Chondrocyte (in vitro differentiated cells): ENCODE data around the gene CCDC69. TPM values are rescaled to one million over a fixed set of nuclear protein-coding genes. Genes with fewer than 3 reads are reported as not detected.

Source experiments
- DNase-seq: peaks from one replicate; pipeline ENCODE4 v3.0.0; 2021; ENCODE audit warnings: mixed read lengths, low spot score
- H3K27ac Mint-ChIP-seq: one replicate; pipeline ENCODE4 v1.8.0; 2021; ENCODE audit warnings: mild to moderate bottlenecking, moderate library complexity, mixed read lengths; ENCODE audit not compliant: unreplicated experiment
- H3K27me3 Mint-ChIP-seq: 2 replicates; pipeline ENCODE4 v1.8.0; 2021; ENCODE audit warnings: low read depth, mixed read lengths
- H3K36me3 Mint-ChIP-seq: 2 replicates; pipeline ENCODE4 v1.8.0; 2021; ENCODE audit warnings: low read depth, mixed read lengths
- H3K4me1 Mint-ChIP-seq: 2 replicates; pipeline ENCODE4 v1.8.0; 2021; ENCODE audit warnings: low read depth, mild to moderate bottlenecking, mixed read lengths
- H3K4me3 Mint-ChIP-seq: one replicate; pipeline ENCODE4 v1.8.0; 2021; ENCODE audit warnings: mild to moderate bottlenecking, moderate library complexity, mixed read lengths; ENCODE audit not compliant: unreplicated experiment
- H3K9me3 Mint-ChIP-seq: 2 replicates; pipeline ENCODE4 v1.8.0; 2021; ENCODE audit warnings: low read depth, mixed read lengths
- total RNA-seq: library from RNA; stranded (reverse); gene quantifications from 3 replicates; pipeline ENCODE4 v1.2.1, GENCODE V29; 2021
- TF ChIP-seq, protein P1 (sequence below): fragments of 200-600 bp; sonication (generic); IDR thresholded peaks from 2 replicates; pipeline ENCODE4 v1.5.0; 2021; ENCODE audit warnings: antibody characterized with exemption, mild to moderate bottlenecking, moderate library complexity

CCDC69 gene
- total RNA-seq, 1 donor from 2014 or later = 1.3 TPM

DNA sequence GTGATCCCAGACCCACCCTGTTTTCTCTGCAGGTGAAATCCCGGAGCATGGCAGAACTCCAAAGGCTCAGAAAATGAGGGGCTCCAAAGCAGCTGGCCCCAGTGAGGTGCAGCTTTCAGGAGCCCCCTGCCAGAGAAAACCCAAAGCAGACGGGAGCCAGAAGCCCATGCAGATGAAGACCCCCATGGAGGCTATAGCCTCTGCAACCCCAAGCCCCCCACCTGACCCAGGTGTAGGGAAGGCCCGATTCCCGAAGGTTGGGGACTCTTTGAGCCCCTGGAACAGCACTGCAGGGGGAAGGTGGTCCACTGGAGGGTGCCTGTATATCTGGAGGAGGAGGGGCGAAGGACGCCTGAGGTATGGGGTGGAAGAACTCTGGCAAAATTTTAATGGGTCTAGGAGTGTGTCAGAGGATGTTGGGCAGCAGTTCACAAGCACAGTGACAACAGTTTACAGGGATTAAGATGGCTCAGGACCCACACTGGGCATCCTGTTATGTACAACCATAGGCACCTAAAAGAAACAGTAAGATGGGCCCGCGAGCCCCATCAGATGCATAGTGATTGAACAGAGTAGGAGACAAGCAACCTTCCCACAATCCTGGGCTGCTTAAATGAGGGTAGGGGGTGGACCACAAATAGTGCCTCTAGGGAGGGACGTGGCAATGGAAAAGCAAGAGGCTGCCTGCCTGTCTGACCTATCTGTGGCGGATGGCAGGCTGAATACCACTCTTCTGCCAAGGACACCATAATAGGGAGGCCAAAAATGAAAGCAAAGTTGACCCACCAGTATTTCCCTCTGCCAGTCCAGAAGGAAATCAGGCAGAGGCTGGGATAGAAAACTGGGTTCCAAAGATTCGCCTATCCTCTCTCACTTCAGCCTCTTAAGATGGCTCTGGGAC lies 49.9 kb downstream of the CCDC69 start:
- no peak overlapping the region for H3K4me3 Mint-ChIP-seq
- H3K27me3 Mint-ChIP-seq = peaks cover 15% of the 10 kb centered on the region
- TF ChIP-seq, protein P1, sequence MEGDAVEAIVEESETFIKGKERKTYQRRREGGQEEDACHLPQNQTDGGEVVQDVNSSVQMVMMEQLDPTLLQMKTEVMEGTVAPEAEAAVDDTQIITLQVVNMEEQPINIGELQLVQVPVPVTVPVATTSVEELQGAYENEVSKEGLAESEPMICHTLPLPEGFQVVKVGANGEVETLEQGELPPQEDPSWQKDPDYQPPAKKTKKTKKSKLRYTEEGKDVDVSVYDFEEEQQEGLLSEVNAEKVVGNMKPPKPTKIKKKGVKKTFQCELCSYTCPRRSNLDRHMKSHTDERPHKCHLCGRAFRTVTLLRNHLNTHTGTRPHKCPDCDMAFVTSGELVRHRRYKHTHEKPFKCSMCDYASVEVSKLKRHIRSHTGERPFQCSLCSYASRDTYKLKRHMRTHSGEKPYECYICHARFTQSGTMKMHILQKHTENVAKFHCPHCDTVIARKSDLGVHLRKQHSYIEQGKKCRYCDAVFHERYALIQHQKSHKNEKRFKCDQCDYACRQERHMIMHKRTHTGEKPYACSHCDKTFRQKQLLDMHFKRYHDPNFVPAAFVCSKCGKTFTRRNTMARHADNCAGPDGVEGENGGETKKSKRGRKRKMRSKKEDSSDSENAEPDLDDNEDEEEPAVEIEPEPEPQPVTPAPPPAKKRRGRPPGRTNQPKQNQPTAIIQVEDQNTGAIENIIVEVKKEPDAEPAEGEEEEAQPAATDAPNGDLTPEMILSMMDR = no peak
- peaks cover 1% of the 10 kb centered on the region for H3K36me3 Mint-ChIP-seq
- DNase-seq = no peak
- no peaks in the 10 kb centered on the region for H3K9me3 Mint-ChIP-seq
- H3K4me1 Mint-ChIP-seq = no peaks in the 10 kb centered on the region
- H3K27ac Mint-ChIP-seq = no peak overlapping the region

DNA sequence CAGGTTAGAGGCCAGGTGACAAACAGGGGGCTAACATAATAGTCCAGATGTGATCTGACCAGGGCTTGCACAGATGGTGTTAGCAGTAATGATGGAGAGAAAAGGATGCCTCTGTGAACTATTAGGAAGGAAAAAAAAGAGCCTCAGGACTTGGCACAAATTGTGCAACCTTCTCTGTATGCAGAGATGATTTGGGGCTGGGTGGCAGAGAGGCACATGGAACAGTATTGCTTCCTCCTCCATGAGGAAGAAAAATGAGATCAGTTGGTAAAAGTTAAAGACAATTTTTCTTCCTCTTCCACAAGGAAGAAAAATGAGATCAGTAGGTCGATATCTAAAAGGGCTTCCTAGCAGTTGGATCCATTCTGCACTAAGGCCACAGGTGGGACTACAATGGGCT lies 52.4 kb downstream of the CCDC69 start:
- no peak overlapping the region for H3K4me3 Mint-ChIP-seq
- no peak for DNase-seq
- H3K27ac Mint-ChIP-seq = no peak overlapping the region
- H3K9me3 Mint-ChIP-seq = no peaks in the 10 kb centered on the region
- TF ChIP-seq, protein P1 = no peak
- peaks cover 9% of the 10 kb centered on the region for H3K27me3 Mint-ChIP-seq
- H3K4me1 Mint-ChIP-seq = no peaks in the 10 kb centered on the region
- H3K36me3 Mint-ChIP-seq = no peaks in the 10 kb centered on the region

DNA sequence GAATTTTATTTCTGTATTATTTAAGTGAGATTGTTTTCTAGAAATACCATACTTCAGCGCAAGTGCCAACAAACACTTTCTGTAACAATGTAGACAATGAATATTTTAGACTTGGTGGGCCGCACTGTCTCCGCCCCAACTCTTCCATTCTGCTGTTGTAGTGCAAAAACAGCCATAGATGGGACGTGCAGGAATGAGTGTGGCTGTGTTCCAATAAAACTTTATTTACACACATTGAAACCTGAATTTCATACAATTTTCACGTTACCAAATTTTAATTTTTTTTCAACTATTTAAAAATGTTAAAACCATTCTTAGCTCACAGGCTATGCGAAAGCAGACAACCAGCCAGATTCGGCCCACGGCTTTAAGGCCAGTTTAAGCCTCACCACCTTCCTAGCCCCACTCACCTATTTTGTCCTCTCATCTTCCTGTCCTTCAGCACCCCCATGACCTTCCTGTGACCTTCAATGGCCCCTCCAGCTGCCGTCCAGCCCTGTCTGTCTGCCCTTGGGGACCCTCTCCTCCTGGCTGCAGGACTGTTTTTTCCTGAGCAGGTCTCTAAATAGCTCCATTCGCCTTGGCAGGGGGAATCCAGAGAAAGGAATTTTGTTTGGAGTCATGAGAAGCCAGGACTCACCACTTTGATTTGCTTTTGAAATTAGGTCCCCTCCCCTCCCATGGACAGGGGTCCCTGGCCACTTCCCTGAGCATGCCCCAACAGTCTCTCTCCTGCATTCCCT lies 55.1 kb downstream of the CCDC69 start:
- Mint-ChIP-seq H3K4me1 (peaks cover 5% of the 10 kb centered on the region), H3K27ac (peak overlapping the region; percentile 20), H3K4me3 (no peak overlapping the region), H3K9me3 (no peaks in the 10 kb centered on the region), H3K27me3 (peaks cover 6% of the 10 kb centered on the region), H3K36me3 (no peaks in the 10 kb centered on the region)
- TF ChIP-seq, protein P1 = no peak
- no peak for DNase-seq

DNA sequence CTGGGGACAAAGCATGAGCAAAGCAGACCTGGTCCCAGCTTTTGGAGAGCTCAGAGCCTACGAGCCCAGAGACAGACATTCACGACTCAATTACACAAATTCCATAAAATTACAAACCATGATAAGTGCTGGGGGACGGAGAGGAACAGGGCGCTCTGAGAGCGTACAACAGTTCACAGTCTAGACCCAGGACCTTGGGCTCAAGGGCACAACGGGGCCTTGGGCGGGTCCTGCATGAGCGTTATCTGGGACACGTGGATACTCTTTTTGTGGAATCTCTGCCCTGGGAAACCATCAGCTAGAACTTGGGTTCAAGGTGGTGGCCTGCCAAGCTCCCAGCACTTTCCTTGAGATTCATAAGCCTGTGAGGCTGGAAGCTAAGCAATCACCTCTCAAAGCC lies 56.9 kb downstream of the CCDC69 start:
- Mint-ChIP-seq H3K36me3 (no peaks in the 10 kb centered on the region), H3K4me3 (no peak overlapping the region), H3K9me3 (no peaks in the 10 kb centered on the region), H3K4me1 (peaks cover 5% of the 10 kb centered on the region), H3K27ac (no peak overlapping the region), H3K27me3 (peaks cover 6% of the 10 kb centered on the region)
- DNase-seq = no peak
- TF ChIP-seq, protein P1 = no peak

DNA sequence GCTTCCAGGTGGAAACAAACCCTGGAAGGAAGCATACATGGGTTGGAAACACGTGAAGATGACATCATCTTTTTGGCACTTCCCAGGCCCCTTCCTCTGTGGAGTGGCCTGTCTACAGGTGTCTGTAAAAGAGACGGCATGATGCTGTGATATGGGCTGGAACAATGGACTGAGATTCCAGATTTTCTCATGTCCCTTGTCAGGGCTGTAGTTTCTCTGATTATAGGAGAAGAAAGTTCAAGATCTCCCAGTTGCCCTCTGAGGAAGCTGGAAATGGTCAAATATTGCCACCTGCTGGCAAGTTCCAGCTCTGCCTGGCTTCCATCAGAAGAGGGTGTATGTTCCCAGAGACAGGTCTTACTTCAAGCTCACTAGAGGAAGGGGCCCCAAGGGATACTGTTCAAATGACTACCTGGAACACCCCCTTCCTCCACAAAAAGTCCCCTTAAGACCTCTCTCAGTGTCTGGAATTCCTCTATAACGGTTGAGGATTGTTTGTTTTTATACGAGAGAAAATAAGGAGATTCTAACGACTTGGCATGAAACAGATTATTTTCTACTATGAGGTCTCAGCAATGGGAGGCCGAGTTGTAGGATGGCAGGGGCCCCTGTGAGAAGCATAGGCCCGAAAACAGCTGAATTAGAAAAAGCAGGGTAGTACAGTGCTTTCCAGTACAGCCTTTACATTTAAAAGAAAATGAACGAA lies 59.1 kb downstream of the CCDC69 start:
- peaks cover 4% of the 10 kb centered on the region for H3K27me3 Mint-ChIP-seq
- no peaks in the 10 kb centered on the region for H3K36me3 Mint-ChIP-seq
- peaks cover 5% of the 10 kb centered on the region for H3K4me1 Mint-ChIP-seq
- no peaks in the 10 kb centered on the region for H3K9me3 Mint-ChIP-seq
- H3K4me3 Mint-ChIP-seq = no peak overlapping the region
- no peak for DNase-seq
- TF ChIP-seq, protein P1 = peak; percentile 95
- no peak overlapping the region for H3K27ac Mint-ChIP-seq
